ENCODE measurements around the gene CLDN9. TPM values are rescaled to one million over a fixed set of nuclear protein-coding genes. Genes with fewer than 3 reads are reported as not detected.

Gene CLDN9
- total RNA-seq, 1 experiment from 2014 or later = 1.3 TPM

- H3K9ac ChIP-seq (ENCODE audit: extremely low read depth, insufficient read length, low read length) = no peak overlapping the region
These were observed 17.8 kb downstream of the CLDN9 start for GRCh38 chr16:3030222-3031212.

More at GRCh38 chr16:3030222-3031212, 17.8 kb downstream of the CLDN9 start:
- Histone ChIP-seq H2AK5ac (ENCODE audit: insufficient read length, low read length) (no peak overlapping the region), H3K4ac (ENCODE audit: low read depth, low read length) (no peak overlapping the region), H3K14ac (ENCODE audit: insufficient read depth, low read length) (no peak overlapping the region), H3K23ac (ENCODE audit: insufficient read length, low read depth, low read length) (no peak overlapping the region), H4K8ac (replicated peaks; ENCODE audit: insufficient read length, low read depth, low read length) (no peak overlapping the region), H3K4me2 (ENCODE audit: insufficient read depth, insufficient read length, low read length) (no peak overlapping the region), H2AFZ (ENCODE audit: low read length) (no peak overlapping the region), H3K56ac (ENCODE audit: insufficient read length, low read depth, low read length) (no peak overlapping the region), H4K91ac (ENCODE audit: insufficient read length, low read depth, low read length) (no peak overlapping the region), H3K23me2 (ENCODE audit: insufficient read length, low read depth, low read length, poor library complexity, severe bottlenecking) (no peaks in the 10 kb centered on the region), H3T11ph (ENCODE audit: low read length) (no peak overlapping the region), H2BK12ac (ENCODE audit: insufficient read length, low read depth, low read length) (no peak overlapping the region), H4K5ac (ENCODE audit: insufficient read length, low read depth, low read length) (no peak overlapping the region), H2BK20ac (ENCODE audit: low read depth, low read length, poor library complexity, severe bottlenecking) (no peak overlapping the region), H3K9me3 (ENCODE audit: control insufficient read depth, low read depth, low read length) (no peaks in the 10 kb centered on the region), H3K18ac (ENCODE audit: insufficient read length, low read depth, low read length) (no peak overlapping the region), H3K27me3 (ENCODE audit: insufficient read depth, low read length) (no peaks in the 10 kb centered on the region), H4K20me1 (ENCODE audit: control insufficient read depth, insufficient read depth, insufficient read length) (peaks cover 3% of the 10 kb centered on the region), H2BK120ac (ENCODE audit: low read depth, low read length, poor library complexity, severe bottlenecking) (no peak overlapping the region), H3K79me1 (ENCODE audit: insufficient read depth, low read depth, low read length, poor library complexity, severe bottlenecking) (no peaks in the 10 kb centered on the region), H2BK5ac (ENCODE audit: insufficient read length, low read length) (no peak overlapping the region), H3K27ac (ENCODE audit: insufficient read length, low read depth, low read length) (no peak overlapping the region), H3K4me1 (ENCODE audit: insufficient read depth, low read length) (no peaks in the 10 kb centered on the region), H3K79me2 (ENCODE audit: insufficient read depth, low read length) (no peaks in the 10 kb centered on the region), H2BK15ac (ENCODE audit: low read depth, low read length) (no peak overlapping the region)
- Mint-ChIP-seq H3K9me3 (no peaks in the 10 kb centered on the region), H3K4me1 (peaks cover 12 to 33% of the 10 kb centered on the region in 2 experiments), H3K27ac (no peak overlapping the region), H3K27me3 (ENCODE audit: low read depth) (peaks cover 19% of the 10 kb centered on the region), H3K36me3 (ENCODE audit: insufficient read depth in 1 of 3, low read depth in 3 of 3) (peaks cover 11 to 35% (median 31%) of the 10 kb centered on the region in 3 experiments; a peak in 6 of 7 replicates), H3K4me3 (peak overlapping the region in 1 of 2 experiments; percentile 2; a peak in 2 of 5 replicates)
- DNase-seq = no peak
- WGBS (ENCODE audit: extremely low coverage, insufficient read length, low lambda C conversion rate) = no CpG with 5 or more reads among the region's 33 CpGs
- TF ChIP-seq CTCF (conservative IDR thresholded peaks at IDR 0.05) = no peak
